ENCODE results near the gene MSI2. TPM values are rescaled to one million over a fixed set of nuclear protein-coding genes. Genes with fewer than 3 reads are reported as not detected.

MSI2 gene
- total and polyA plus RNA-seq, 8 donors: 35.0 to 49.5 (median 47.5) TPM

GRCh38 chr17:57703273-57703672 lies 446.9 kb downstream of the MSI2 start:
- no peak for TF ChIP-seq CTCF (IDR thresholded peaks at IDR 0.05)

GRCh38 chr17:57704448-57704847 lies 448.1 kb downstream of the MSI2 start:
- no peaks in the 10 kb centered on the region for H3K36me3 ChIP-seq
- no peak for DNase-seq
- H3K27ac ChIP-seq: no peak overlapping the region
- no peak overlapping the region for H3K4me3 ChIP-seq
- H3K9me3 ChIP-seq: no peaks in the 10 kb centered on the region
- TF ChIP-seq CTCF (IDR thresholded peaks at IDR 0.05): no peak
- no peak for ATAC-seq
- H3K27me3 ChIP-seq: no peaks in the 10 kb centered on the region
- H3K4me1 ChIP-seq: no peaks in the 10 kb centered on the region
- intact Hi-C loops (cut with DNase I): no loop called here

More at GRCh38 chr17:57703273-57703672, 446.9 kb downstream of the MSI2 start:
- Histone ChIP-seq H3K4me3 (no peak overlapping the region), H3K27ac (no peak overlapping the region), H3K9me3 (no peaks in the 10 kb centered on the region), H3K36me3 (no peaks in the 10 kb centered on the region), H3K27me3 (no peaks in the 10 kb centered on the region), H3K4me1 (peaks cover 0 to 1% of the 10 kb centered on the region in 2 donors)
- DNase-seq: no peak
- ATAC-seq: no peak
- intact Hi-C loops (cut with DNase I): no loop called here

DNA sequence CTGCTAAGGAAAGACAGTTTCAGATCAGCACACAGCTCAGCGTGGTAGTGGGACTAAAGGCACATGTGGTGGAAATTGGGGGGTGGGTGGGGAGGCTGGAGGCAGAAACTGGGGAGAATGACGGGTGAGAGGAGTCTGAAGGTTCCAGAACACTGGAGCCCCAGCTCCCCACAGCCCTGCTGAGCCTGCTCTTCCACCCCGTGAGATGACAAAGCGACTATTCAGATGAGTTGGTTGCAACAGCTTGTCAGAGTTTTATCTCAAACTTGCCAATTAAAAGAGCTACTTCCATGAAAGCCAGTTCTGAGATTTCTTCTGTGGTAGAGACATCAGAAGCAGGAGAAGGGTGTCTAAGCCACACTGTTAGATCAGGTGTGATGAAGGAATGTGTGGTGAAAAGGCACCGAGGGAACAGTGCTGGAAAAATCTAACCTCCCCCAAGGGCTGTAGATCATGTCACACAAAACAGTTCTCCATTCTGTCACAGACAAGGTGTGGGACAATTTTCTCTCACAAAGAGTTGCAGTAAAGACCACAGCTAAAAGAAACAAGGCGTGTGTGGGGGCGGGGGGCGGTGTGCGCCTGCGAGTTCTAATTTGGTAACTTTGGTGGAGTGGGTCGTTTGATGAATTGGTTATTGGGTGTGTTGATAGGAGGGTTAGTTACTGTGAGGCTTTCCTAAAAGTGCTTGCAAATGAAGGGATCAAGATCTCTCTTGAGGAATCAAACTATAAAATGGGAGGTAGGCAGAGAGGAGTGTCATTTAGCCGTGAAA lies 449.8 kb downstream of the MSI2 start:
- DNase-seq: no peak
- intact Hi-C loops (cut with DNase I): no loop called here
- Histone ChIP-seq H3K27me3 (no peaks in the 10 kb centered on the region), H3K4me1 (no peaks in the 10 kb centered on the region), H3K36me3 (no peaks in the 10 kb centered on the region), H3K27ac (no peak overlapping the region), H3K4me3 (no peak overlapping the region), H3K9me3 (peaks cover 0 to 1% of the 10 kb centered on the region in 2 donors)
- TF ChIP-seq CTCF (IDR thresholded peaks at IDR 0.05): no peak
- no peak for ATAC-seq

GRCh38 chr17:57706761-57707160 lies 450.4 kb downstream of the MSI2 start:
- Histone ChIP-seq H3K9me3 (peaks cover 0 to 1% of the 10 kb centered on the region in 2 donors), H3K4me3 (no peak overlapping the region), H3K27ac (no peak overlapping the region), H3K36me3 (no peaks in the 10 kb centered on the region), H3K27me3 (no peaks in the 10 kb centered on the region), H3K4me1 (no peaks in the 10 kb centered on the region)
- intact Hi-C loops (cut with DNase I): no loop called here
- ATAC-seq (no peak), DNase-seq (no peak)
- TF ChIP-seq CTCF (IDR thresholded peaks at IDR 0.05): no peak

DNA sequence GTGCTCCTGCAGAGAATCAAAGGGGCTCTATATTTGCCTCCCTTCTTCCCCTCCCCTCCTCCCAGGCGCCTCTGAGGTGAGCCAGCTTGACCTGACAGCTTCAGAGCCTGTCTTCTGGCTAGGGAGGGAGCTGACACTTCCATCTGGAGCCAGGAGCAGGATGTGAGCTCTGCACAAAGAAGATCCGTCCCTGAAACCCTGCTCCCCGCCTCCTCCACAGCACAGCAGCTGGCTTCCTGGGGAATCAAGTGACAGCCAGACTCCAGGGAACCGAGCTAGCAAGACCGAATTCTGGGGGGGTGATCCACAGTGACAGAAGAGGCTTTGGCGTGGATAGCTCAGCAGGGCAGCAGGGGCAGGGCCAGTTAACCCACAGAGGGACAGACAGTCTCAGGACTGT lies 451.6 kb downstream of the MSI2 start:
- H3K36me3 ChIP-seq: no peaks in the 10 kb centered on the region
- H3K4me1 ChIP-seq: no peaks in the 10 kb centered on the region
- no peak for TF ChIP-seq CTCF (IDR thresholded peaks at IDR 0.05)
- no peak overlapping the region for H3K27ac ChIP-seq
- DNase-seq: peak in 2 of 4 donors; percentile 57 to 84
- H3K9me3 ChIP-seq: peaks cover 0 to 1% of the 10 kb centered on the region in 2 donors
- H3K27me3 ChIP-seq: no peaks in the 10 kb centered on the region
- no peak overlapping the region for H3K4me3 ChIP-seq
- no peak for ATAC-seq
- intact Hi-C loops (cut with DNase I): no loop called here

All from left lung (tissue), 10 donors.